ENCODE results near the gene LPP. TPM values are rescaled to one million over a fixed set of nuclear protein-coding genes. Genes with fewer than 3 reads are reported as not detected.

Gene LPP
- total and polyA plus RNA-seq, 9 of the 15 experiments (the other 6 are each of a cell fraction or from before 2014, with no cell fraction given): 0.07 to 0.18 TPM; not detected in 7

DNA sequence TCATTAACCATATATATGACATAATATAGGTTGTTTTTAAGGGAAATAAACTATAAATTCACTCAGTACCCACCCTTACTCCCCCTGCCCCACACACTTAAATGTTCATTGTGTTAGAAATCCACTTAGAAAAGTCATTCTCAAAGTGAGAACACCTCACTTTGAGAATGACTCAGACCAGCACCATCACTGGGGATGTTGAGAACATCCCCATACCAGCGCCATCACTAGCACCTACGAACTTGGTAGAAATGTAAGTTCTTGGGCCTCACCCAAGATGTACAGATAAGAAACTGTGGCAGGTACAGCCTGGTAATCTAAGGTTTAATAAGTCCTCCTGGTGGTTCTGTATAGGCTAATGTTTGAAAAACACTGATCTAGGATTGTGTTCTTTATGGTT, 362.6 kb downstream of the LPP start (continued):
- TF ChIP-seq REST (IDR thresholded peaks at IDR 0.05; ENCODE audit: borderline replicate concordance): no peak
- no peak for TF ChIP-seq REST (CRISPR knock-in tag; IDR thresholded peaks at IDR 0.05; ENCODE audit: low read depth)
- no peak for TF ChIP-seq ZBTB12 (CRISPR knock-in tag; IDR thresholded peaks at IDR 0.05)
- no peak for TF ChIP-seq CTCF (IDR thresholded peaks at IDR 0.05 in 2 of 3, conservative IDR thresholded peaks at IDR 0.05 in 1 of 3; ENCODE audit: insufficient read depth in 2 of 3, low read depth in 1 of 3, low read length in 3 of 3)
- TF ChIP-seq TRIM28 (IDR thresholded peaks at IDR 0.05): no peak
- TF ChIP-seq SRF (CRISPR knock-in tag; IDR thresholded peaks at IDR 0.05): no peak
- no peak for TF ChIP-seq MITF (IDR thresholded peaks at IDR 0.05)
- TF ChIP-seq TSC22D4 (tag; IDR thresholded peaks at IDR 0.05): no peak
- no peak for TF ChIP-seq ZBTB11 (CRISPR knock-in tag; IDR thresholded peaks at IDR 0.05)

Measured in K562 (cell line).